ENCODE data around the gene IGF2BP1.
A peak's percentile ranks its signal among the peaks of the same experiment; 100 is the strongest.

Gene IGF2BP1

GRCh38 chr17:49055181-49055927 is 58.2 kb downstream of the IGF2BP1 start:
- no peak overlapping the region for H3K4me3 ChIP-seq (ENCODE audit: low read depth, low read length)
- H3K9me3 ChIP-seq (ENCODE audit: severe bottlenecking) = peaks cover 2% of the 10 kb centered on the region
- no peak overlapping the region for H3K27ac ChIP-seq
- H3K27me3 ChIP-seq (ENCODE audit: insufficient read depth, low read depth, severe bottlenecking) = no peaks in the 10 kb centered on the region
- H3K36me3 ChIP-seq = peaks cover 49% of the 10 kb centered on the region
- peak; percentile 36 for DNase-seq
- TF ChIP-seq CTCF (IDR thresholded peaks at IDR 0.05; ENCODE audit: low read depth, low read length) = no peak

GRCh38 chr17:49061524-49061943 is 64.3 kb downstream of the IGF2BP1 start:
- no peak for TF ChIP-seq CTCF (IDR thresholded peaks at IDR 0.05; ENCODE audit: low read depth, low read length)
- DNase-seq = no peak
- Histone ChIP-seq H3K4me3 (ENCODE audit: low read depth, low read length) (no peak overlapping the region), H3K9me3 (ENCODE audit: severe bottlenecking) (peaks cover 2% of the 10 kb centered on the region), H3K36me3 (peaks cover under 1% of the 10 kb centered on the region; the same call in 1 of the 2 replicates), H3K27me3 (ENCODE audit: insufficient read depth, low read depth, severe bottlenecking) (no peaks in the 10 kb centered on the region), H3K27ac (no peak overlapping the region)

- Histone ChIP-seq H3K4me3 (ENCODE audit: low read depth, low read length) (no peak overlapping the region), H3K36me3 (no peaks in the 10 kb centered on the region), H3K27ac (no peak overlapping the region), H3K9me3 (ENCODE audit: severe bottlenecking) (no peaks in the 10 kb centered on the region), H3K27me3 (ENCODE audit: insufficient read depth, low read depth, severe bottlenecking) (no peaks in the 10 kb centered on the region)
- TF ChIP-seq CTCF (IDR thresholded peaks at IDR 0.05; ENCODE audit: low read depth, low read length) = no peak
- DNase-seq = no peak
These were observed 66.5 kb downstream of the IGF2BP1 start for GRCh38 chr17:49063652-49064051.

GRCh38 chr17:49067163-49067562 is 70.0 kb downstream of the IGF2BP1 start:
- no peak overlapping the region for H3K4me3 ChIP-seq (ENCODE audit: low read depth, low read length)
- H3K36me3 ChIP-seq = no peaks in the 10 kb centered on the region
- peaks cover 6% of the 10 kb centered on the region for H3K9me3 ChIP-seq (ENCODE audit: severe bottlenecking)
- no peaks in the 10 kb centered on the region for H3K27me3 ChIP-seq (ENCODE audit: insufficient read depth, low read depth, severe bottlenecking)
- no peak overlapping the region for H3K27ac ChIP-seq
- TF ChIP-seq CTCF (IDR thresholded peaks at IDR 0.05; ENCODE audit: low read depth, low read length) = no peak
- no peak for DNase-seq

GRCh38 chr17:49069585-49070273 is 72.5 kb downstream of the IGF2BP1 start:
- no peak for DNase-seq
- no peaks in the 10 kb centered on the region for H3K36me3 ChIP-seq
- H3K27ac ChIP-seq = no peak overlapping the region
- H3K9me3 ChIP-seq (ENCODE audit: severe bottlenecking) = peaks cover 6% of the 10 kb centered on the region
- no peak for TF ChIP-seq CTCF (IDR thresholded peaks at IDR 0.05; ENCODE audit: low read depth, low read length)
- no peak overlapping the region for H3K4me3 ChIP-seq (ENCODE audit: low read depth, low read length)
- H3K27me3 ChIP-seq (ENCODE audit: insufficient read depth, low read depth, severe bottlenecking) = no peaks in the 10 kb centered on the region

Measured in WERI-Rb-1 (cell line).